GM12878 (cell line): Measurements from ENCODE around the gene MUC13.

Source experiments
- CTCF ChIP-seq, 3 experiments: IDR thresholded peaks in 2 of 3; conservative IDR thresholded peaks in 1 of 3; 2 replicates each; pipeline ENCODE4 v1.5.1; 2011; ENCODE audit warnings: low read depth in 3 of 3, low read length in 3 of 3, mild to moderate bottlenecking in 3 of 3, control low read depth in 2 of 3, moderate library complexity in 2 of 3, inconsistent platforms in 1 of 3, mixed read lengths in 1 of 3; ENCODE audit not compliant: control insufficient read depth in 2 of 3, insufficient read depth in 1 of 3; ENCODE audit errors: extremely low read depth in 1 of 3
- EZH2 ChIP-seq: IDR thresholded peaks from 2 replicates; pipeline ENCODE4 v1.6.1; 2012; ENCODE audit warnings: low read depth, mild to moderate bottlenecking, control low read depth, inconsistent platforms, low read length, borderline replicate concordance; ENCODE audit not compliant: control insufficient read depth
- GABPA ChIP-seq: IDR thresholded peaks from 2 replicates; pipeline ENCODE4 v1.6.1; 2014; ENCODE audit warnings: antibody characterized with exemption, low read depth, mild to moderate bottlenecking, inconsistent platforms
- PKNOX1 ChIP-seq: fragments of 450-650 bp; IDR thresholded peaks from 2 replicates; pipeline ENCODE4 v1.6.1; 2016; ENCODE audit warnings: mild to moderate bottlenecking
- POLR2A ChIP-seq: IDR thresholded peaks from 2 replicates; pipeline ENCODE4 v1.6.1; 2011; ENCODE audit warnings: low read depth, mild to moderate bottlenecking, low read length
- POLR2AphosphoS5 ChIP-seq: IDR thresholded peaks from 2 replicates; pipeline ENCODE4 v1.6.1; 2011; ENCODE audit warnings: mild to moderate bottlenecking, low read length, inconsistent platforms
- PRDM15 ChIP-seq: fragments of 450-650 bp; formaldehyde crosslinking; IDR thresholded peaks from 2 replicates; pipeline ENCODE4 v1.4.0; 2020; ENCODE audit warnings: mild to moderate bottlenecking, moderate library complexity
- RCOR1 ChIP-seq: conservative IDR thresholded peaks from 2 replicates; pipeline ENCODE4 v1.6.1; 2012; ENCODE audit warnings: low read depth, low read length, improper control_type of control experiment
- SIN3A ChIP-seq: IDR thresholded peaks from 2 replicates; pipeline ENCODE4 v1.6.1; 2012; ENCODE audit warnings: low read depth, low read length, improper control_type of control experiment
- STAT3 ChIP-seq: IDR thresholded peaks from 2 replicates; pipeline ENCODE4 v1.6.1; 2011; ENCODE audit warnings: low read depth, low read length, improper control_type of control experiment

GRCh38 chr3:124960698-124961097 is 26.1 kb upstream of the MUC13 start:
- TF ChIP-seq GABPA: no peak
- TF ChIP-seq PRDM15: no peak
- TF ChIP-seq POLR2AphosphoS5: no peak
- TF ChIP-seq CTCF (IDR thresholded peaks at IDR 0.05 in 2 of 3, conservative IDR thresholded peaks at IDR 0.05 in 1 of 3; ENCODE audit: control insufficient read depth in 2 of 3, extremely low read depth in 1 of 3, insufficient read depth in 1 of 3, low read depth in 3 of 3, low read length in 3 of 3): no peak
- TF ChIP-seq PKNOX1: no peak
- TF ChIP-seq STAT3: no peak
- no peak for TF ChIP-seq SIN3A
- TF ChIP-seq EZH2: no peak
- no peak for TF ChIP-seq RCOR1
- TF ChIP-seq POLR2A: no peak
